Measurements from ENCODE around the gene MT1F.

GRCh38 chr16:56639045-56639444 is 18.7 kb upstream of the MT1F start:
- no peak for TF ChIP-seq CTCF (conservative IDR thresholded peaks at IDR 0.05 in 1 of 2, IDR thresholded peaks at IDR 0.05 in 1 of 2; ENCODE audit: low read depth in 1 of 2, low read length in 2 of 2)
- no peak for TF ChIP-seq EZH2 (IDR thresholded peaks at IDR 0.05; ENCODE audit: low read length, missing control alignments)

Data from fibroblast of lung (primary cell).